ENCODE measurements around the gene PGA4. TPM values are rescaled to one million over a fixed set of nuclear protein-coding genes. Genes with fewer than 3 reads are reported as not detected.

Gene PGA4
- total and polyA plus RNA-seq, 9 of the 15 experiments (the other 6 are each of a cell fraction or from before 2014, with no cell fraction given), result not detected

DNA sequence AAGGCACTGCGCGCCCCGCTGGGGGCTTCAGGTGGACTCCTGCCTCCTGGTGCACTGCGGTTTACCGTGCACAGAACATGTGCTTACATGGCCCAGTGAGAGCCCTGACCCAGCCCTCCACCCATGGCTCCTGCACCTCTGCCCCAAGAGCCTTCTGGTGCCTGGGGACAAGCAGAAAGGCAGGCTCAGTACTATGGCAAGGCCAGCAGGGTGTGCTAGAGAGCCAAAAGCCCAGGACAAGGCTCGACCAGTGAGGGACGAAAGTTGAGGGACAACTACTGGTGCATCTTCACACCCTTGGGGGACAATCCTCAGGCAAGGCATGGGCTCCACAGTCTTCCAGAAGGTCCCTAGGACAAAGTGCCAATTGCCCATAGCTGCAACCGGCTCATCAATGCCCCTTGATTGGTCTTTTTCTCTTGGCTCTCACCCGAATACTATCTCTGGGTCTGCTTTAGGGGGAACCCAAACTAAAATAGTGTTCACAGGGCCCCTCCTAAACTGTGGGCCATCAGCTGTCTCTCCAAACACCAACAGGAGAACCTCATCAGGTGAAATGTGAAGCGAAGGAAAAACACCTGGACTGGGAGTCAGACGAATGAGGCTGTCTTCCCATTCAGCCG lies 32.4 kb downstream of the PGA4 start (continued):
- TF ChIP-seq, protein P1, sequence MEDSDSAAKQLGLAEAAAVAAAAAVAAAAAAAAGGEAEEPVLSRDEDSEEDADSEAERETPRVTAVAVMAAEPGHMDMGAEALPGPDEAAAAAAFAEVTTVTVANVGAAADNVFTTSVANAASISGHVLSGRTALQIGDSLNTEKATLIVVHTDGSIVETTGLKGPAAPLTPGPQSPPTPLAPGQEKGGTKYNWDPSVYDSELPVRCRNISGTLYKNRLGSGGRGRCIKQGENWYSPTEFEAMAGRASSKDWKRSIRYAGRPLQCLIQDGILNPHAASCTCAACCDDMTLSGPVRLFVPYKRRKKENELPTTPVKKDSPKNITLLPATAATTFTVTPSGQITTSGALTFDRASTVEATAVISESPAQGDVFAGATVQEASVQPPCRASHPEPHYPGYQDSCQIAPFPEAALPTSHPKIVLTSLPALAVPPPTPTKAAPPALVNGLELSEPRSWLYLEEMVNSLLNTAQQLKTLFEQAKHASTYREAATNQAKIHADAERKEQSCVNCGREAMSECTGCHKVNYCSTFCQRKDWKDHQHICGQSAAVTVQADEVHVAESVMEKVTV (CRISPR knock-in tag; IDR thresholded peaks at IDR 0.05), result peak; percentile 65
- TF ChIP-seq DNMT1 (IDR thresholded peaks at IDR 0.05) (no peak), ZNF224 (CRISPR knock-in tag; IDR thresholded peaks at IDR 0.05) (no peak), CTCFL (IDR thresholded peaks at IDR 0.05; ENCODE audit: borderline replicate concordance, insufficient read depth, low read depth, low read length, poor library complexity, severe bottlenecking) (no peak), ZNF785 (CRISPR knock-in tag; IDR thresholded peaks at IDR 0.05) (no peak), ZKSCAN3 (CRISPR knock-in tag; IDR thresholded peaks at IDR 0.05) (no peak), XRCC5 (IDR thresholded peaks at IDR 0.05; ENCODE audit: low read depth, low read length) (peak; percentile 71; the same call in 1 of the 2 replicates), WHSC1 (IDR thresholded peaks at IDR 0.05; ENCODE audit: low read length) (no peak), TAF15 (IDR thresholded peaks at IDR 0.05; ENCODE audit: low read depth, low read length) (no peak), ERF (CRISPR knock-in tag; IDR thresholded peaks at IDR 0.05) (no peak), ZNF717 (CRISPR knock-in tag; IDR thresholded peaks at IDR 0.05) (no peak), PHTF2 (CRISPR knock-in tag; IDR thresholded peaks at IDR 0.05) (no peak), NUFIP1 (IDR thresholded peaks at IDR 0.05; ENCODE audit: partially characterized antibody) (no peak), BRCA1 (IDR thresholded peaks at IDR 0.05) (no peak), BRCA1 (CRISPR knock-in tag; IDR thresholded peaks at IDR 0.05) (no peak), MAX (CRISPR knock-in tag; IDR thresholded peaks at IDR 0.05) (peak; percentile 29; the same call in 1 of the 2 replicates), ZNF133 (CRISPR knock-in tag; IDR thresholded peaks at IDR 0.05) (no peak), ZNF586 (CRISPR knock-in tag; conservative IDR thresholded peaks at IDR 0.05) (no peak), TEAD1 (CRISPR knock-in tag; IDR thresholded peaks at IDR 0.05) (no peak), NCOR1 (IDR thresholded peaks at IDR 0.05) (no peak)
- TF ChIP-seq, protein P2, sequence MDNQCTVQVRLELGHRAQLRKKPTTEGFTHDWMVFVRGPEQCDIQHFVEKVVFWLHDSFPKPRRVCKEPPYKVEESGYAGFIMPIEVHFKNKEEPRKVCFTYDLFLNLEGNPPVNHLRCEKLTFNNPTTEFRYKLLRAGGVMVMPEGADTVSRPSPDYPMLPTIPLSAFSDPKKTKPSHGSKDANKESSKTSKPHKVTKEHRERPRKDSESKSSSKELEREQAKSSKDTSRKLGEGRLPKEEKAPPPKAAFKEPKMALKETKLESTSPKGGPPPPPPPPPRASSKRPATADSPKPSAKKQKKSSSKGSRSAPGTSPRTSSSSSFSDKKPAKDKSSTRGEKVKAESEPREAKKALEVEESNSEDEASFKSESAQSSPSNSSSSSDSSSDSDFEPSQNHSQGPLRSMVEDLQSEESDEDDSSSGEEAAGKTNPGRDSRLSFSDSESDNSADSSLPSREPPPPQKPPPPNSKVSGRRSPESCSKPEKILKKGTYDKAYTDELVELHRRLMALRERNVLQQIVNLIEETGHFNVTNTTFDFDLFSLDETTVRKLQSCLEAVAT (IDR thresholded peaks at IDR 0.05), result no peak
- TF ChIP-seq, protein P3, sequence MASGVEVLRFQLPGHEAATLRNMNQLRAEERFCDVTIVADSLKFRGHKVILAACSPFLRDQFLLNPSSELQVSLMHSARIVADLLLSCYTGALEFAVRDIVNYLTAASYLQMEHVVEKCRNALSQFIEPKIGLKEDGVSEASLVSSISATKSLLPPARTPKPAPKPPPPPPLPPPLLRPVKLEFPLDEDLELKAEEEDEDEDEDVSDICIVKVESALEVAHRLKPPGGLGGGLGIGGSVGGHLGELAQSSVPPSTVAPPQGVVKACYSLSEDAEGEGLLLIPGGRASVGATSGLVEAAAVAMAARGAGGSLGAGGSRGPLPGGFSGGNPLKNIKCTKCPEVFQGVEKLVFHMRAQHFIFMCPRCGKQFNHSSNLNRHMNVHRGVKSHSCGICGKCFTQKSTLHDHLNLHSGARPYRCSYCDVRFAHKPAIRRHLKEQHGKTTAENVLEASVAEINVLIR (CRISPR knock-in tag; IDR thresholded peaks at IDR 0.05), result no peak
- TF ChIP-seq, protein P4, sequence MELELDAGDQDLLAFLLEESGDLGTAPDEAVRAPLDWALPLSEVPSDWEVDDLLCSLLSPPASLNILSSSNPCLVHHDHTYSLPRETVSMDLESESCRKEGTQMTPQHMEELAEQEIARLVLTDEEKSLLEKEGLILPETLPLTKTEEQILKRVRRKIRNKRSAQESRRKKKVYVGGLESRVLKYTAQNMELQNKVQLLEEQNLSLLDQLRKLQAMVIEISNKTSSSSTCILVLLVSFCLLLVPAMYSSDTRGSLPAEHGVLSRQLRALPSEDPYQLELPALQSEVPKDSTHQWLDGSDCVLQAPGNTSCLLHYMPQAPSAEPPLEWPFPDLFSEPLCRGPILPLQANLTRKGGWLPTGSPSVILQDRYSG (tag; conservative IDR thresholded peaks at IDR 0.05; ENCODE audit: low read depth), result no peak

All from K562 (cell line).